ENCODE measurements around the gene PAFAH1B2. TPM values are rescaled to one million over a fixed set of nuclear protein-coding genes. Genes with fewer than 3 reads are reported as not detected.

PAFAH1B2 gene
- total RNA-seq, 1 experiment from 2014 or later: 66.7 TPM

GRCh38 chr11:117197516-117198456 is 53.7 kb downstream of the PAFAH1B2 start:
- Mint-ChIP-seq H3K36me3 (ENCODE audit: insufficient read depth, unreplicated experiment) (no peaks in the 10 kb centered on the region), H3K9me3 (ENCODE audit: low read depth, unreplicated experiment) (no peaks in the 10 kb centered on the region), H3K27me3 (ENCODE audit: unreplicated experiment) (no peaks in the 10 kb centered on the region), H3K4me3 (ENCODE audit: low read depth, unreplicated experiment) (no peak overlapping the region), H3K27ac (ENCODE audit: unreplicated experiment) (no peak overlapping the region), H3K4me1 (ENCODE audit: low read depth, unreplicated experiment) (no peaks in the 10 kb centered on the region)
- BruUV-seq (replicated peaks): no TSS peak
- CTCF ChIA-PET: no interaction called here
- peak; percentile 14 for DNase-seq
- intact Hi-C loops (cut with micrococcal nuclease; ENCODE audit: unreplicated experiment): no loop called here
- no peak for TF ChIP-seq CTCF (IDR thresholded peaks at IDR 0.05; ENCODE audit: unreplicated experiment)

- H3K27ac Mint-ChIP-seq (ENCODE audit: unreplicated experiment): no peak overlapping the region
- intact Hi-C loops (cut with micrococcal nuclease; ENCODE audit: unreplicated experiment): no loop called here
- H3K4me3 Mint-ChIP-seq (ENCODE audit: low read depth, unreplicated experiment): no peak overlapping the region
Observed at GRCh38 chr11:117198613-117199012, 54.5 kb downstream of the PAFAH1B2 start.

GRCh38 chr11:117199053-117199915 is 55.2 kb downstream of the PAFAH1B2 start, which contains the start of gene TAGLN:
Gene TAGLN (plus strand): TSS chr11:117199370. CDS start chr11:117203014, 3,644 bp downstream.
- Mint-ChIP-seq H3K36me3 (ENCODE audit: insufficient read depth, unreplicated experiment) (peaks cover 4% of the 10 kb centered on the region), H3K27me3 (ENCODE audit: unreplicated experiment) (no peaks in the 10 kb centered on the region), H3K4me3 (ENCODE audit: low read depth, unreplicated experiment) (no peak within 1 kb of the TSS), H3K4me1 (ENCODE audit: low read depth, unreplicated experiment) (no peaks in the 10 kb centered on the region), H3K9me3 (ENCODE audit: low read depth, unreplicated experiment) (no peaks in the 10 kb centered on the region), H3K27ac (ENCODE audit: unreplicated experiment) (no peak within 1 kb of the TSS)
- TSS peak; percentile 91 for BruUV-seq (replicated peaks)
- peak; percentile 49 for DNase-seq
- TF ChIP-seq CTCF (IDR thresholded peaks at IDR 0.05; ENCODE audit: unreplicated experiment): no peak
- CTCF ChIA-PET: no interaction called here
- intact Hi-C loops (cut with micrococcal nuclease; ENCODE audit: unreplicated experiment): no loop called here

More at GRCh38 chr11:117198613-117199012, 54.5 kb downstream of the PAFAH1B2 start:
- H3K9me3 Mint-ChIP-seq (ENCODE audit: low read depth, unreplicated experiment): no peaks in the 10 kb centered on the region
- H3K36me3 Mint-ChIP-seq (ENCODE audit: insufficient read depth, unreplicated experiment): peaks cover 2% of the 10 kb centered on the region
- no peak for DNase-seq
- CTCF ChIA-PET: no interaction called here
- H3K27me3 Mint-ChIP-seq (ENCODE audit: unreplicated experiment): no peaks in the 10 kb centered on the region
- TF ChIP-seq CTCF (IDR thresholded peaks at IDR 0.05; ENCODE audit: unreplicated experiment): no peak
- BruUV-seq (replicated peaks): no TSS peak
- H3K4me1 Mint-ChIP-seq (ENCODE audit: low read depth, unreplicated experiment): no peaks in the 10 kb centered on the region

- no peak overlapping the region for H3K4me3 Mint-ChIP-seq (ENCODE audit: low read depth, unreplicated experiment)
Observed at GRCh38 chr11:117199916-117200812, 56.1 kb downstream of the PAFAH1B2 start.

More at GRCh38 chr11:117199916-117200812, 56.1 kb downstream of the PAFAH1B2 start:
- H3K4me1 Mint-ChIP-seq (ENCODE audit: low read depth, unreplicated experiment): no peaks in the 10 kb centered on the region
- DNase-seq: no peak
- intact Hi-C loops (cut with micrococcal nuclease; ENCODE audit: unreplicated experiment): no loop called here
- H3K27me3 Mint-ChIP-seq (ENCODE audit: unreplicated experiment): no peaks in the 10 kb centered on the region
- no TSS peak for BruUV-seq (replicated peaks)
- no peak overlapping the region for H3K27ac Mint-ChIP-seq (ENCODE audit: unreplicated experiment)
- H3K9me3 Mint-ChIP-seq (ENCODE audit: low read depth, unreplicated experiment): no peaks in the 10 kb centered on the region
- CTCF ChIA-PET: no interaction called here
- no peak for TF ChIP-seq CTCF (IDR thresholded peaks at IDR 0.05; ENCODE audit: unreplicated experiment)
- H3K36me3 Mint-ChIP-seq (ENCODE audit: insufficient read depth, unreplicated experiment): peaks cover 8% of the 10 kb centered on the region

All from Calu3 (cell line).